Liver (tissue), 9 donors: ENCODE data around the gene FTO. TPM values are rescaled to one million over a fixed set of nuclear protein-coding genes. Genes with fewer than 3 reads are reported as not detected.

ENCODE experiments used
- DNase-seq: peaks from one replicate; pipeline ENCODE4 v3.0.0-alpha.2; 2017; ENCODE audit warnings: low spot score
- H3K27ac ChIP-seq, 2 donors: one replicate each; pipeline ENCODE4 v1.7.0; 2013; ENCODE audit warnings: inconsistent platforms in 2 of 2, low read length in 2 of 2, control low read depth in 1 of 2, low read depth in 1 of 2, mild to moderate bottlenecking in 1 of 2
- H3K27me3 ChIP-seq, 4 donors: one replicate each; pipeline versions ENCODE4 v1.6.1 to v1.7.0; 2013; ENCODE audit warnings: low read length in 3 of 4, inconsistent platforms in 1 of 4, mild to moderate bottlenecking in 1 of 4, moderate library complexity in 1 of 4; ENCODE audit not compliant: control insufficient read depth in 4 of 4, insufficient read depth in 4 of 4
- H3K36me3 ChIP-seq, 4 donors: one replicate each; pipeline versions ENCODE4 v1.6.1 to v1.7.0; 2013; ENCODE audit warnings: low read length in 3 of 4, mild to moderate bottlenecking in 3 of 4, low read depth in 1 of 4, moderate library complexity in 1 of 4; ENCODE audit not compliant: control insufficient read depth in 4 of 4, insufficient read depth in 3 of 4
- H3K4me1 ChIP-seq, 4 donors: one replicate each; pipeline versions ENCODE4 v1.6.1 to v1.7.0; 2013; ENCODE audit warnings: low read length in 3 of 4, mild to moderate bottlenecking in 3 of 4, moderate library complexity in 1 of 4; ENCODE audit not compliant: control insufficient read depth in 4 of 4, insufficient read depth in 4 of 4
- H3K4me3 ChIP-seq, 3 donors: one replicate each; pipeline versions ENCODE4 v1.6.1 to v1.7.0; 2013; ENCODE audit warnings: low read length in 3 of 3, control low read depth in 1 of 3, low read depth in 1 of 3, mild to moderate bottlenecking in 1 of 3
- H3K9ac ChIP-seq, 2 donors: one replicate each; pipeline ENCODE4 v1.7.0; 2013; ENCODE audit warnings: low read length in 2 of 2, mild to moderate bottlenecking in 2 of 2, moderate library complexity in 2 of 2, control low read depth in 1 of 2, low read depth in 1 of 2
- H3K9me3 ChIP-seq, 4 donors: one replicate each; pipeline versions ENCODE4 v1.6.1 to v1.7.0; 2013; ENCODE audit warnings: low read length in 3 of 4; ENCODE audit not compliant: control insufficient read depth in 4 of 4
- ATF3 ChIP-seq: IDR thresholded peaks from 2 replicates; pipeline ENCODE4 v1.6.1; 2016; ENCODE audit warnings: antibody characterized with exemption
- CTCF ChIP-seq: fragments of 150-350 bp; IDR thresholded peaks from 2 replicates; pipeline ENCODE4 v1.5.1; 2017; ENCODE audit warnings: improper control_type of control experiment, low read depth, low read length; ENCODE audit not compliant: missing input control
- EGR1 ChIP-seq, 2 donors: IDR thresholded peaks; 2 replicates each; pipeline ENCODE4 v1.6.1; 2016 to 2018; ENCODE audit warnings: antibody characterized with exemption in 2 of 2, low read depth in 2 of 2
- FOXA1 ChIP-seq: IDR thresholded peaks from 2 replicates; pipeline ENCODE4 v1.6.1; 2016; ENCODE audit warnings: antibody characterized with exemption
- FOXA2 ChIP-seq: IDR thresholded peaks from 2 replicates; pipeline ENCODE4 v1.6.1; 2016; ENCODE audit warnings: antibody characterized with exemption
- HNF4A ChIP-seq, 2 donors: conservative IDR thresholded peaks; 2 replicates each; pipeline ENCODE4 v1.6.1; 2016; ENCODE audit warnings: antibody characterized with exemption in 2 of 2, mild to moderate bottlenecking in 2 of 2
- HNF4G ChIP-seq: IDR thresholded peaks from 2 replicates; pipeline ENCODE4 v1.6.1; 2016; ENCODE audit warnings: antibody characterized with exemption
- JUND ChIP-seq, 2 donors: IDR thresholded peaks; 2 replicates each; pipeline ENCODE4 v1.6.1; 2016; ENCODE audit warnings: antibody characterized with exemption in 2 of 2
- MAX ChIP-seq: IDR thresholded peaks from 2 replicates; pipeline ENCODE4 v1.6.1; 2016; ENCODE audit warnings: antibody characterized with exemption
- NR2F2 ChIP-seq: IDR thresholded peaks from 2 replicates; pipeline ENCODE4 v1.6.1; 2016; ENCODE audit warnings: antibody characterized with exemption
- RAD21 ChIP-seq, 2 donors: IDR thresholded peaks; 2 replicates each; pipeline ENCODE4 v1.6.1; 2016; ENCODE audit warnings: antibody characterized with exemption in 2 of 2, mild to moderate bottlenecking in 2 of 2
- REST ChIP-seq: IDR thresholded peaks from 2 replicates; pipeline ENCODE4 v1.6.1; 2016; ENCODE audit warnings: antibody characterized with exemption, mild to moderate bottlenecking
- RXRA ChIP-seq, 2 donors: IDR thresholded peaks; 2 replicates each; pipeline ENCODE4 v1.6.1; 2017 to 2018; ENCODE audit warnings: antibody characterized with exemption in 2 of 2, mild to moderate bottlenecking in 1 of 2
- SP1 ChIP-seq: IDR thresholded peaks from 2 replicates; pipeline ENCODE4 v1.6.1; 2018; ENCODE audit warnings: antibody characterized with exemption, mild to moderate bottlenecking
- TAF1 ChIP-seq: conservative IDR thresholded peaks from 2 replicates; pipeline ENCODE4 v1.6.1; 2016; ENCODE audit warnings: antibody characterized with exemption, mild to moderate bottlenecking
- YY1 ChIP-seq: IDR thresholded peaks from 2 replicates; pipeline ENCODE4 v1.6.1; 2016; ENCODE audit warnings: antibody characterized with exemption, mild to moderate bottlenecking
- ZBTB33 ChIP-seq: IDR thresholded peaks from 2 replicates; pipeline ENCODE4 v1.6.1; 2016; ENCODE audit warnings: antibody characterized with exemption
- WGBS: extraction: QIAGEN DNeasy Blood & Tissue Kit; methylation state at CpG from one replicate; pipeline ENCODE4 v1.1.7; 2013; 5-methylcytosine and 5-hydroxymethylcytosine counted together
- polyA plus RNA-seq, 2 donors: library from polyadenylated mRNA; stranded (reverse) in 1 of 2; unstranded in 1 of 2; fragments of 200-250 nt in 1 of 2; fragments of >200 nt in 1 of 2; fragmentation: Nextera tagmentation in 1 of 2; extraction: Ambion mirVana in 1 of 2; gene quantifications; one replicate each; pipeline versions ENCODE4 v1.2.1 to v1.2.3, GENCODE V29; 2013 to 2015
- total RNA-seq, 2 donors: library from RNA; depleted of rRNA; stranded (reverse); fragments of >200 nt; gene quantifications; one replicate each; pipeline ENCODE4 v1.2.3, GENCODE V29; 2014
- donor health status: healthy.
- donor health status: healthy.
- donor health status: healthy.
- donor health status: healthy.
- donor health status: healthy.

FTO gene
- total and polyA plus RNA-seq, 4 donors, result 12.0 to 54.2 (median 24.6) TPM

- H3K4me1 ChIP-seq, result no peaks in the 10 kb centered on the region
- 94% methylated on average over 2 of the region's 2 CpGs for WGBS
- no peak overlapping the region for H3K27ac ChIP-seq
- peaks cover 0 to 3% (median under 1%) of the 10 kb centered on the region in 4 donors for H3K36me3 ChIP-seq
- no peak for DNase-seq
- no peak overlapping the region for H3K9ac ChIP-seq
- TF ChIP-seq FOXA2 (no peak), RXRA (IDR thresholded peaks at IDR 0.05) (no peak), ZBTB33 (no peak), CTCF (no peak), SP1 (no peak), HNF4A (conservative IDR thresholded peaks at IDR 0.05) (no peak), ATF3 (no peak)
- H3K4me3 ChIP-seq, result no peak overlapping the region
- H3K9me3 ChIP-seq, result no peaks in the 10 kb centered on the region
- H3K27me3 ChIP-seq, result no peaks in the 10 kb centered on the region
These were observed 161.0 kb downstream of the FTO start for GRCh38 chr16:53864819-53865493.

GRCh38 chr16:53865494-53865863 lies 161.5 kb downstream of the FTO start:
- Histone ChIP-seq H3K9me3 (no peaks in the 10 kb centered on the region), H3K4me1 (no peaks in the 10 kb centered on the region), H3K27ac (no peak overlapping the region), H3K9ac (no peak overlapping the region), H3K27me3 (no peaks in the 10 kb centered on the region), H3K4me3 (no peak overlapping the region), H3K36me3 (peaks cover 0 to 3% (median under 1%) of the 10 kb centered on the region in 4 donors)
- 58% methylated on average over 1 of the region's 1 CpG for WGBS
- DNase-seq, result no peak
- TF ChIP-seq CTCF, result no peak
- TF ChIP-seq SP1, result no peak
- no peak for TF ChIP-seq ZBTB33
- no peak for TF ChIP-seq JUND (IDR thresholded peaks at IDR 0.05)
- TF ChIP-seq HNF4G, result no peak
- no peak for TF ChIP-seq REST
- TF ChIP-seq FOXA1, result no peak
- no peak for TF ChIP-seq HNF4A (conservative IDR thresholded peaks at IDR 0.05)
- no peak for TF ChIP-seq MAX
- no peak for TF ChIP-seq YY1
- no peak for TF ChIP-seq RAD21 (IDR thresholded peaks at IDR 0.05)
- no peak for TF ChIP-seq NR2F2
- no peak for TF ChIP-seq RXRA (IDR thresholded peaks at IDR 0.05)
- no peak for TF ChIP-seq TAF1
- TF ChIP-seq FOXA2, result no peak
- no peak for TF ChIP-seq EGR1 (IDR thresholded peaks at IDR 0.05; ENCODE audit: low read depth in 2 of 2)
